ENCODE measurements around the gene BARX1. TPM values are rescaled to one million over a fixed set of nuclear protein-coding genes. Genes with fewer than 3 reads are reported as not detected.

Gene BARX1
- total RNA-seq, 1 donor from 2014 or later = not detected

DNA sequence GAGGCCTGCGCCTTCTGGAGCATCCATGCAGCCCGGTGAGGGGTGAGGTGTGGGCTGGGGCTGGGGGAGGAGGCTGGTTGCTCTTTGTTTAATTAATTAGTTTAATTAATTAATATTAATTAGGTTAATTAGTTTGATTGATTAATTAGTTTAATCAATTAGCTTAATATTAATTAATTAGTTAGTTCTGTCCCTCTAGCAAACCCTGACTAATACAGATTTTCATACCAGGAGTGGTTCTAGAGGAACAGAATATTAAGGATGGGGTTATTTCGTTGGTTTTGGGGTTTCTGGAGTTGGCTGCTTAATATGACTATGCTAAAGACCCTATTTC, 14.1 kb upstream of the BARX1 start:
- Histone ChIP-seq H3K4me3 (no peak overlapping the region), H3K36me3 (no peaks in the 10 kb centered on the region), H3K9me3 (replicated peaks) (peaks cover 23% of the 10 kb centered on the region), H3K4me1 (no peaks in the 10 kb centered on the region), H3K27me3 (ENCODE audit: low read depth) (peaks cover 72% of the 10 kb centered on the region), H3K27ac (replicated peaks) (no peak overlapping the region)
- no peak for DNase-seq
- TF ChIP-seq, protein P1, sequence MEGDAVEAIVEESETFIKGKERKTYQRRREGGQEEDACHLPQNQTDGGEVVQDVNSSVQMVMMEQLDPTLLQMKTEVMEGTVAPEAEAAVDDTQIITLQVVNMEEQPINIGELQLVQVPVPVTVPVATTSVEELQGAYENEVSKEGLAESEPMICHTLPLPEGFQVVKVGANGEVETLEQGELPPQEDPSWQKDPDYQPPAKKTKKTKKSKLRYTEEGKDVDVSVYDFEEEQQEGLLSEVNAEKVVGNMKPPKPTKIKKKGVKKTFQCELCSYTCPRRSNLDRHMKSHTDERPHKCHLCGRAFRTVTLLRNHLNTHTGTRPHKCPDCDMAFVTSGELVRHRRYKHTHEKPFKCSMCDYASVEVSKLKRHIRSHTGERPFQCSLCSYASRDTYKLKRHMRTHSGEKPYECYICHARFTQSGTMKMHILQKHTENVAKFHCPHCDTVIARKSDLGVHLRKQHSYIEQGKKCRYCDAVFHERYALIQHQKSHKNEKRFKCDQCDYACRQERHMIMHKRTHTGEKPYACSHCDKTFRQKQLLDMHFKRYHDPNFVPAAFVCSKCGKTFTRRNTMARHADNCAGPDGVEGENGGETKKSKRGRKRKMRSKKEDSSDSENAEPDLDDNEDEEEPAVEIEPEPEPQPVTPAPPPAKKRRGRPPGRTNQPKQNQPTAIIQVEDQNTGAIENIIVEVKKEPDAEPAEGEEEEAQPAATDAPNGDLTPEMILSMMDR (IDR thresholded peaks at IDR 0.05; ENCODE audit: borderline replicate concordance) = no peak
- intact Hi-C loops (cut with micrococcal nuclease) = no loop called here

DNA sequence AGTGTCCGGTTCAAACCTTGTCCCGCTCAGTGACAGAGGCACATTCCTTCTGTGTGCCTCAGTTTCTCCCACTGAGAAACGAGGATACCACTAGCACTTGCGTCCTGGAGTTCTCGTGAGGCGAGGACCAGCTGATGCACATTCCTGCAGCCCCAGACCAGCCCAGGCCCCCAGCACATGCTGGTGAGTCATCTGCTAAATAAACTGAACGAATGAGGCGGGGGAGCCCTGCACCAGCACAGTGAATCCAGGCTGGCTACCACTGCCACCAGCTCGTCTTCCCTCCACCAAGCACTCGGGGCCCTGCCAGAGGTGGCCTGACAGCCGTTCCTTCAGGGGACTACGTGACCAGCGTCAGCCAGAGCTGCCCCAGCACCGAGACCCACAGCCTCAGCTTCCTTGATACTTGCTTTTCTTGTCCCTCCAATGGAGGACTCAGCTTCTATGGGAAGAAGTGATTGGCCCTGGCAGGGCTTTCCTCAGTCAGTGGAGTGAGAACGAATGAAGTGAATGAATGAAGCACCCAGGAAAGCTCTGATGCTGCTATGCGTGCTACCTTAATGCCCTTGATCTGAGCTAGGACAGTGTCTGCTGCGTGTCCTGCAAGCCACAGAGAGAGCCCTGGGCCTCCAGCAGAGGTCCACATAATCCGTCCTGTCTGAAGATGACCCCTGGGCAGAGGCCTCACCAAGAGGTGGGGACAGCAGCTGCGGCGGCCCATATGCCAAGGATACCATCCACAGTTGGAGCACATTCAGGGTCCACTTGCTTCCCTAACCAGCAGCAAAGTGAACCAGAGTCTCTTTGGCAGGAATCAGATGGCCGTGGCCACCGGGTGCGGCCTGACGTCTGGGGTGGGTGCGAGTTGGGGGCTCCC, 13.5 kb upstream of the BARX1 start:
- H3K4me3 ChIP-seq = no peak overlapping the region
- intact Hi-C loops (cut with micrococcal nuclease) = no loop called here
- no peak for DNase-seq
- no peaks in the 10 kb centered on the region for H3K4me1 ChIP-seq
- peaks cover 20% of the 10 kb centered on the region for H3K9me3 ChIP-seq (replicated peaks)
- H3K36me3 ChIP-seq = no peaks in the 10 kb centered on the region
- TF ChIP-seq, protein P1 (IDR thresholded peaks at IDR 0.05; ENCODE audit: borderline replicate concordance) = no peak
- H3K27ac ChIP-seq (replicated peaks) = no peak overlapping the region
- H3K27me3 ChIP-seq (ENCODE audit: low read depth) = peaks cover 78% of the 10 kb centered on the region

GRCh38 chr9:93967020-93967803, 12.1 kb upstream of the BARX1 start:
- Histone ChIP-seq H3K27me3 (ENCODE audit: low read depth) (peaks cover 86% of the 10 kb centered on the region), H3K4me3 (no peak overlapping the region), H3K9me3 (replicated peaks) (peaks cover 5% of the 10 kb centered on the region), H3K4me1 (peaks cover 8% of the 10 kb centered on the region), H3K36me3 (no peaks in the 10 kb centered on the region), H3K27ac (replicated peaks) (no peak overlapping the region)
- TF ChIP-seq, protein P1 (IDR thresholded peaks at IDR 0.05; ENCODE audit: borderline replicate concordance) = no peak
- no peak for DNase-seq
- intact Hi-C loops (cut with micrococcal nuclease) = no loop called here

GRCh38 chr9:93965830-93966577, 10.8 kb upstream of the BARX1 start:
- Histone ChIP-seq H3K27ac (replicated peaks) (no peak overlapping the region), H3K36me3 (no peaks in the 10 kb centered on the region), H3K4me1 (peaks cover 8% of the 10 kb centered on the region), H3K4me3 (no peak overlapping the region), H3K27me3 (ENCODE audit: low read depth) (peaks cover 88% of the 10 kb centered on the region), H3K9me3 (replicated peaks) (no peaks in the 10 kb centered on the region)
- DNase-seq = no peak
- TF ChIP-seq, protein P1 (IDR thresholded peaks at IDR 0.05; ENCODE audit: borderline replicate concordance) = peak; percentile 16
- intact Hi-C loops (cut with micrococcal nuclease) = no loop called here

DNA sequence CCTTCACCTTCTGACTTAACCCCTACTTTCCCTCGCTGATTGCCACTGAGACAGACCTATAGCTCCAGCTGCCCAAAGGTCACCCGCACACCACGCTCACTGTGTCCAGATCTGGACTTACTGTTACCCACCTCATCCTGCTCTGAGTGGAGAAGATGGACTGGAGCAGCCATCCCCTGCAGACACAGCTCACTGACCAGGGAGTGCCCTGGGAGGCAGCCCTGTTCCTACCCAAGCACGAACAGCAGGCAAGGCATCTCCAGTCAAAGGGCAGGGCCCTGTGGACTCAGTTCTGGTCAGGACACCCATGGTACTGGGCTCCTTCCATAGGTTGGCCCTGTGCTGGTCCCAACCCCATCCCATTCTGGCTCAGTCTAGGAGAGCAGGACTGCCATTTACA, 9.5 kb upstream of the BARX1 start:
- Histone ChIP-seq H3K4me3 (no peak overlapping the region), H3K9me3 (replicated peaks) (no peaks in the 10 kb centered on the region), H3K27ac (replicated peaks) (no peak overlapping the region), H3K27me3 (ENCODE audit: low read depth) (peaks cover 90% of the 10 kb centered on the region), H3K4me1 (peaks cover 18% of the 10 kb centered on the region), H3K36me3 (no peaks in the 10 kb centered on the region)
- intact Hi-C loops (cut with micrococcal nuclease) = loop anchor here (5.0 kb wide), 1 partner anchor 282 kb away; no protein-coding TSS in a partner anchor
- TF ChIP-seq, protein P1 (IDR thresholded peaks at IDR 0.05; ENCODE audit: borderline replicate concordance) = no peak
- DNase-seq = no peak
